ENCODE data around the gene NAT9. TPM values are rescaled to one million over a fixed set of nuclear protein-coding genes. Genes with fewer than 3 reads are reported as not detected.
A peak's percentile ranks its signal among the peaks of the same experiment; 100 is the strongest.

Gene NAT9
- total RNA-seq, 1 experiment from 2014 or later = 32.7 TPM

- in situ Hi-C loops (cut with HindIII; ENCODE audit: low sequenced_read_pairs) = loop anchor here (5.0 to 10.0 kb wide), 2 partner anchors 40 to 147 kb away; no protein-coding TSS in a partner anchor
- peak; percentile 75 for DNase-seq (ENCODE audit: low spot score)
Measured at GRCh38 chr17:74807441-74807840, 31.3 kb upstream of the NAT9 start.

GRCh38 chr17:74806334-74806733 is 30.2 kb upstream of the NAT9 start:
- DNase-seq (ENCODE audit: low spot score) = no peak
- in situ Hi-C loops (cut with HindIII; ENCODE audit: low sequenced_read_pairs) = loop anchor here (5.0 to 10.0 kb wide), 2 partner anchors 41 to 148 kb away; no protein-coding TSS in a partner anchor

- in situ Hi-C loops (cut with HindIII; ENCODE audit: low sequenced_read_pairs) = loop anchor here (5.0 to 10.0 kb wide), 2 partner anchors 42 to 149 kb away; no protein-coding TSS in a partner anchor
- DNase-seq (ENCODE audit: low spot score) = peak; percentile 99
Measured at GRCh38 chr17:74805591-74805991, 29.4 kb upstream of the NAT9 start.

- DNase-seq (ENCODE audit: low spot score) = no peak
- in situ Hi-C loops (cut with HindIII; ENCODE audit: low sequenced_read_pairs) = loop anchor here (5.0 to 10.0 kb wide), 2 partner anchors 43 to 150 kb away; no protein-coding TSS in a partner anchor
Measured at GRCh38 chr17:74804683-74805082, 28.5 kb upstream of the NAT9 start.

GRCh38 chr17:74803971-74804370 is 27.8 kb upstream of the NAT9 start:
- in situ Hi-C loops (cut with HindIII; ENCODE audit: low sequenced_read_pairs) = loop anchor here (10.0 kb wide), 1 partner anchor 151 kb away; no protein-coding TSS in a partner anchor
- peak; percentile 70 for DNase-seq (ENCODE audit: low spot score)

- DNase-seq (ENCODE audit: low spot score) = peak; percentile 95
- in situ Hi-C loops (cut with HindIII; ENCODE audit: low sequenced_read_pairs) = loop anchor here (10.0 kb wide), 1 partner anchor 151 kb away; no protein-coding TSS in a partner anchor
Measured at GRCh38 chr17:74803388-74803930, 27.3 kb upstream of the NAT9 start.

- DNase-seq (ENCODE audit: low spot score) = no peak
- in situ Hi-C loops (cut with HindIII; ENCODE audit: low sequenced_read_pairs) = loop anchor here (10.0 kb wide), 1 partner anchor 153 kb away; no protein-coding TSS in a partner anchor
Measured at GRCh38 chr17:74801896-74802295, 25.8 kb upstream of the NAT9 start.

GRCh38 chr17:74800531-74800930 is 24.4 kb upstream of the NAT9 start:
- in situ Hi-C loops (cut with HindIII; ENCODE audit: low sequenced_read_pairs) = loop anchor here (10.0 kb wide), 1 partner anchor 154 kb away; no protein-coding TSS in a partner anchor
- peak; percentile 37 for DNase-seq (ENCODE audit: low spot score)

GRCh38 chr17:74799097-74799496 is 23.0 kb upstream of the NAT9 start:
- in situ Hi-C loops (cut with HindIII; ENCODE audit: low sequenced_read_pairs) = no loop called here
- DNase-seq (ENCODE audit: low spot score) = peak; percentile 83

- no peak for DNase-seq (ENCODE audit: low spot score)
- in situ Hi-C loops (cut with HindIII; ENCODE audit: low sequenced_read_pairs) = no loop called here
Measured at GRCh38 chr17:74798239-74798707, 22.1 kb upstream of the NAT9 start.

- DNase-seq (ENCODE audit: low spot score) = no peak
- in situ Hi-C loops (cut with HindIII; ENCODE audit: low sequenced_read_pairs) = no loop called here
Measured at GRCh38 chr17:74797824-74798223, 21.7 kb upstream of the NAT9 start.

- in situ Hi-C loops (cut with HindIII; ENCODE audit: low sequenced_read_pairs) = no loop called here
- no peak for DNase-seq (ENCODE audit: low spot score)
Measured at GRCh38 chr17:74796866-74797265, 20.7 kb upstream of the NAT9 start.

GRCh38 chr17:74796211-74796610 is 20.1 kb upstream of the NAT9 start:
- peak; percentile 91 for DNase-seq (ENCODE audit: low spot score)
- in situ Hi-C loops (cut with HindIII; ENCODE audit: low sequenced_read_pairs) = no loop called here

- DNase-seq (ENCODE audit: low spot score) = no peak
- in situ Hi-C loops (cut with HindIII; ENCODE audit: low sequenced_read_pairs) = no loop called here
Measured at GRCh38 chr17:74795327-74796020, 19.3 kb upstream of the NAT9 start.

- no peak for DNase-seq (ENCODE audit: low spot score)
- in situ Hi-C loops (cut with HindIII; ENCODE audit: low sequenced_read_pairs) = no loop called here
Measured at GRCh38 chr17:74792586-74793105, 16.5 kb upstream of the NAT9 start.

- DNase-seq (ENCODE audit: low spot score) = no peak
- in situ Hi-C loops (cut with HindIII; ENCODE audit: low sequenced_read_pairs) = no loop called here
Measured at GRCh38 chr17:74790161-74791058, 14.3 kb upstream of the NAT9 start.

- in situ Hi-C loops (cut with HindIII; ENCODE audit: low sequenced_read_pairs) = no loop called here
- no peak for DNase-seq (ENCODE audit: low spot score)
Measured at GRCh38 chr17:74786431-74787055, 10.4 kb upstream of the NAT9 start.

- in situ Hi-C loops (cut with HindIII; ENCODE audit: low sequenced_read_pairs) = no loop called here
- no peak for DNase-seq (ENCODE audit: low spot score)
Measured at GRCh38 chr17:74785981-74786360, 9.8 kb upstream of the NAT9 start.
